HG02571 (cell line): ENCODE measurements around the gene RAN.
"Not testable (repeated sequence)": the region's sequence is repeated elsewhere in the genome, so short reads cannot be mapped to it uniquely, and the experiment has no call there.

Experiments used
- ATAC-seq: cut with Tn5 transposase; IDR thresholded peaks from one replicate; pipeline ENCODE4 v1.9.1; 2021; ENCODE audit warnings: mild to moderate bottlenecking, moderate library complexity; ENCODE audit not compliant: unreplicated experiment

RAN gene

GRCh38 chr12:130848785-130849305 lies 23.0 kb upstream of the RAN start:
- not testable (repeated sequence) for ATAC-seq

- ATAC-seq: no peak
These were observed 22.1 kb upstream of the RAN start for GRCh38 chr12:130849561-130850417.

GRCh38 chr12:130850418-130851021 lies 21.3 kb upstream of the RAN start:
- no peak for ATAC-seq

GRCh38 chr12:130856088-130856487 lies 15.8 kb upstream of the RAN start:
- no peak for ATAC-seq

GRCh38 chr12:130858084-130858483 lies 13.8 kb upstream of the RAN start:
- no peak for ATAC-seq

- no peak for ATAC-seq
These were observed 12.7 kb upstream of the RAN start for GRCh38 chr12:130859161-130859560.

GRCh38 chr12:130860311-130860710 lies 11.6 kb upstream of the RAN start:
- ATAC-seq: no peak

- ATAC-seq: no peak
These were observed 9.7 kb upstream of the RAN start for GRCh38 chr12:130862161-130862560.

GRCh38 chr12:130862771-130863170 lies 9.1 kb upstream of the RAN start:
- ATAC-seq: not testable (repeated sequence)

- ATAC-seq: no peak
These were observed 8.6 kb upstream of the RAN start for GRCh38 chr12:130863298-130863697.

GRCh38 chr12:130868412-130868811 lies 3.5 kb upstream of the RAN start:
- ATAC-seq: no peak

GRCh38 chr12:130870442-130871285 lies 1.2 kb upstream of the RAN start:
- ATAC-seq: peak; percentile 44

- peak; percentile 27 for ATAC-seq
These were observed 572 bp downstream of the RAN start for GRCh38 chr12:130872179-130873096.

GRCh38 chr12:130873106-130873795 lies 1.4 kb downstream of the RAN start:
- no peak for ATAC-seq

- no peak for ATAC-seq
These were observed 2.0 kb downstream of the RAN start for GRCh38 chr12:130873825-130874224.

GRCh38 chr12:130874696-130875095 lies 2.8 kb downstream of the RAN start:
- no peak for ATAC-seq

- ATAC-seq: no peak
These were observed 3.3 kb downstream of the RAN start for GRCh38 chr12:130875193-130875592.

GRCh38 chr12:130875708-130876107 lies 3.8 kb downstream of the RAN start:
- ATAC-seq: not testable (repeated sequence)

- no peak for ATAC-seq
These were observed 4.4 kb downstream of the RAN start for GRCh38 chr12:130876297-130876696.

GRCh38 chr12:130876758-130877157 lies 4.9 kb downstream of the RAN start:
- ATAC-seq: no peak
